IMR-90 (cell line): ENCODE results near the gene ADGRF3. TPM values are rescaled to one million over a fixed set of nuclear protein-coding genes. Genes with fewer than 3 reads are reported as not detected.

Source experiments
- ATAC-seq: fragments of 200-7000 bp; cut with Tn5 transposase; 2 replicates; pipeline ENCODE4 v1.9.1; 2020; ENCODE audit warnings: low read depth, mild to moderate bottlenecking, moderate library complexity
- BruUV-seq: library from RNA; stranded (reverse); fragments of 400-500 nt; replicated peaks from 2 replicates; lab custom pipeline; 2021; lab: Mats Ljungman, UMichigan
- CTCF ChIA-PET: fragments of 300-600 bp; formaldehyde crosslinking; extraction: SDS; loops from one replicate; lab custom pipeline; 2021; ENCODE audit warnings: antibody characterized with exemption; lab: Yijun Ruan, JAX
- POLR2A ChIA-PET: fragments of 300-600 bp; sonication (Branson Sonifier 250); formaldehyde crosslinking; loops from one replicate; lab custom pipeline; 2022; ENCODE audit warnings: antibody characterized with exemption; ENCODE audit not compliant: unreplicated experiment; lab: Charles Lee
- DNase-seq: peaks from one replicate; pipeline ENCODE4 v3.0.0; 2013
- H2AFZ ChIP-seq: replicated peaks from 2 replicates; pipeline ENCODE3; 2013; ENCODE audit warnings: low read length, mild to moderate bottlenecking; ENCODE audit not compliant: poor library complexity
- H2AK5ac ChIP-seq: 2 replicates; pipeline ENCODE4 v1.6.1; 2013; ENCODE audit warnings: low read depth, low read length, inconsistent platforms
- H2AK9ac ChIP-seq: replicated peaks from 2 replicates; pipeline ENCODE3; 2013; ENCODE audit warnings: mild to moderate bottlenecking, low read depth, low read length, moderate library complexity; ENCODE audit not compliant: poor library complexity
- H2BK120ac ChIP-seq: 2 replicates; pipeline ENCODE4 v1.6.1; 2013; ENCODE audit warnings: low read depth, low read length, inconsistent platforms
- H2BK15ac ChIP-seq: 3 replicates; pipeline ENCODE4 v1.6.1; 2013; ENCODE audit warnings: low read depth, low read length, inconsistent platforms
- H2BK20ac ChIP-seq: 2 replicates; pipeline ENCODE4 v1.6.1; 2013; ENCODE audit warnings: low read depth, mild to moderate bottlenecking, inconsistent platforms, low read length, moderate library complexity
- H2BK5ac ChIP-seq: 2 replicates; pipeline ENCODE4 v1.6.1; 2013; ENCODE audit warnings: mild to moderate bottlenecking, low read depth, low read length, inconsistent platforms; ENCODE audit not compliant: poor library complexity, severe bottlenecking
- H3K14ac ChIP-seq: replicated peaks from 2 replicates; pipeline ENCODE4 v1.6.1; 2013; ENCODE audit warnings: low read depth, low read length, inconsistent platforms
- H3K18ac ChIP-seq: 2 replicates; pipeline ENCODE4 v1.6.1; 2013; ENCODE audit warnings: low read depth, low read length, control low read depth
- H3K23ac ChIP-seq: 2 replicates; pipeline ENCODE4 v1.6.1; 2013; ENCODE audit warnings: low read depth, low read length, inconsistent platforms
- H3K27ac ChIP-seq: 2 replicates; pipeline ENCODE4 v1.5.1; 2013; ENCODE audit warnings: mild to moderate bottlenecking, control low read depth, low read length; ENCODE audit not compliant: insufficient read depth
- H3K27me3 ChIP-seq: 2 replicates; pipeline ENCODE4 v1.6.1; 2013; ENCODE audit warnings: low read length; ENCODE audit not compliant: control insufficient read depth, insufficient read depth
- H3K36me3 ChIP-seq: 2 replicates; pipeline ENCODE4 v1.6.1; 2013; ENCODE audit warnings: low read length, mixed read lengths; ENCODE audit not compliant: control insufficient read depth, insufficient read depth
- H3K4ac ChIP-seq: 2 replicates; pipeline ENCODE4 v1.6.1; 2013; ENCODE audit warnings: low read depth, low read length, inconsistent platforms
- H3K4me1 ChIP-seq: 2 replicates; pipeline ENCODE4 v1.6.1; 2013; ENCODE audit warnings: low read length, mixed read lengths; ENCODE audit not compliant: control insufficient read depth, insufficient read depth
- H3K4me2 ChIP-seq: 2 replicates; pipeline ENCODE4 v1.6.1; 2013; ENCODE audit warnings: low read depth, mild to moderate bottlenecking, control low read depth, low read length, moderate library complexity
- H3K4me3 ChIP-seq: 2 replicates; pipeline ENCODE4 v1.5.1; 2013; ENCODE audit warnings: low read depth, mild to moderate bottlenecking, control low read depth, low read length, moderate library complexity; ENCODE audit not compliant: insufficient read depth
- H3K56ac ChIP-seq: 2 replicates; pipeline ENCODE4 v1.6.1; 2013; ENCODE audit warnings: low read length, inconsistent platforms; ENCODE audit not compliant: insufficient read depth; ENCODE audit errors: extremely low read depth
- H3K79me1 ChIP-seq, 2 experiments: 2 replicates each; pipeline ENCODE4 v1.6.1; 2013; ENCODE audit warnings: low read length in 2 of 2, inconsistent platforms in 1 of 2, low read depth in 1 of 2
- H3K9ac ChIP-seq: 2 replicates; pipeline ENCODE4 v1.6.1; 2013; ENCODE audit warnings: low read depth, low read length, control low read depth
- H3K9me1 ChIP-seq: 2 replicates; pipeline ENCODE4 v1.6.1; 2013; ENCODE audit warnings: low read length, inconsistent platforms; ENCODE audit not compliant: insufficient read depth
- H3K9me3 ChIP-seq: 2 replicates; pipeline ENCODE4 v1.6.1; 2013; ENCODE audit warnings: low read length; ENCODE audit not compliant: control insufficient read depth, insufficient read depth
- H4K20me1 ChIP-seq: 2 replicates; pipeline ENCODE4 v1.6.1; 2013; ENCODE audit warnings: low read length, inconsistent platforms; ENCODE audit not compliant: insufficient read depth
- H4K5ac ChIP-seq: 2 replicates; pipeline ENCODE4 v1.6.1; 2013; ENCODE audit warnings: mild to moderate bottlenecking, low read depth, low read length, control low read depth
- H4K8ac ChIP-seq, 2 experiments: 2 replicates each; pipeline ENCODE4 v1.6.1; 2013; ENCODE audit warnings: low read depth in 2 of 2, low read length in 2 of 2, control low read depth in 1 of 2, inconsistent platforms in 1 of 2
- H4K91ac ChIP-seq: 2 replicates; pipeline ENCODE4 v1.6.1; 2013; ENCODE audit warnings: low read depth, low read length, inconsistent platforms; ENCODE audit not compliant: insufficient read depth
- MAFK ChIP-seq: IDR thresholded peaks from 2 replicates; pipeline ENCODE4 v1.6.1; 2012; ENCODE audit warnings: low read depth, low read length, improper control_type of control experiment
- WGBS, 2 experiments: methylation state at CpG; one replicate each; pipeline versions ENCODE4 v1.1.5 to v1.1.7; 2013; ENCODE audit warnings: missing lambda C conversion rate in 2 of 2; ENCODE audit not compliant: insufficient read length in 1 of 2; ENCODE audit errors: extremely low coverage in 2 of 2; 5-methylcytosine and 5-hydroxymethylcytosine counted together
- dilution Hi-C: fragments of 300-500 bp; cut with HindIII; formaldehyde crosslinking; loops from one replicate; pipeline ENCODE4 v1.14.3; 2018; ENCODE audit warnings: low sequenced_read_pairs; ENCODE audit not compliant: unreplicated experiment
- in situ Hi-C: fragments of 300-500 bp; cut with MboI; formaldehyde crosslinking; loops from 3 replicates; pipeline ENCODE4 v1.14.3; 2019; ENCODE audit warnings: low sequenced_read_pairs, inconsistent platforms, mixed read lengths
- intact Hi-C: fragments of 100-400 bp; cut with micrococcal nuclease; formaldehyde crosslinking; loops from 2 replicates; pipeline ENCODE4 v1.10.0; 2022
- polyA plus RNA-seq, 3 experiments: library from polyadenylated mRNA; depleted of rRNA; stranded (reverse); fragments of >200 nt; gene quantifications; 2 replicates each; pipeline ENCODE4 v1.2.3, GENCODE V29; 2012; ENCODE audit warnings: low replicate concordance in 1 of 3
- total RNA-seq: library from RNA; depleted of rRNA; stranded (reverse); fragments of >200 nt; gene quantifications from 2 replicates; pipeline ENCODE4 v1.2.3, GENCODE V29; 2012

ADGRF3 gene
- total and polyA plus RNA-seq, 2 of the 4 experiments (the other 2 are of a cell fraction): 0.15 TPM; not detected in 1

GRCh38 chr2:26297061-26297460 is 49.5 kb downstream of the ADGRF3 start:
- H2BK15ac ChIP-seq: no peak overlapping the region
- H4K8ac ChIP-seq: no peak overlapping the region
- no peak overlapping the region for H3K18ac ChIP-seq
- no peak overlapping the region for H3K23ac ChIP-seq
- ATAC-seq: no peak
- H3K27ac ChIP-seq: no peak overlapping the region
- H3K79me1 ChIP-seq: no peaks in the 10 kb centered on the region
- no peak overlapping the region for H3K56ac ChIP-seq
- H2AFZ ChIP-seq: no peak overlapping the region
- no peaks in the 10 kb centered on the region for H4K20me1 ChIP-seq
- no peak overlapping the region for H2BK20ac ChIP-seq
- H3K27me3 ChIP-seq: no peaks in the 10 kb centered on the region
- no peak overlapping the region for H3K4me3 ChIP-seq
- H3K4me1 ChIP-seq: peaks cover 12% of the 10 kb centered on the region
- H3K4me2 ChIP-seq: no peak overlapping the region
- dilution Hi-C loops (no loop called here), intact Hi-C loops (no loop called here), in situ Hi-C loops (no loop called here)
- WGBS, 2 experiments: 100% methylated on average over 1 of the region's 3 CpGs; no CpG with 5 or more reads in 1 of the 2 experiments
- TF ChIP-seq MAFK: no peak
- ChIA-PET CTCF (no interaction called here), POLR2A (no interaction called here)
- H3K9me1 ChIP-seq: 0 out of 2 replicates have a peak, but pooled peaks cover 2% of the 10 kb centered on the region
- no peak overlapping the region for H4K5ac ChIP-seq
- H2BK120ac ChIP-seq: no peak overlapping the region
- no TSS peak for BruUV-seq
- no peak for DNase-seq
- no peak overlapping the region for H2BK5ac ChIP-seq
- no peak overlapping the region for H2AK9ac ChIP-seq
- H3K9ac ChIP-seq: no peak overlapping the region
- no peaks in the 10 kb centered on the region for H3K9me3 ChIP-seq
- no peak overlapping the region for H2AK5ac ChIP-seq
- H3K36me3 ChIP-seq: no peaks in the 10 kb centered on the region
- no peak overlapping the region for H3K14ac ChIP-seq
- no peak overlapping the region for H3K4ac ChIP-seq
- no peak overlapping the region for H4K91ac ChIP-seq
